Dermis blood vessel endothelial cell (primary cell): ENCODE results near the gene ADCY3. TPM values are rescaled to one million over a fixed set of nuclear protein-coding genes. Genes with fewer than 3 reads are reported as not detected.

Experiments used
- total RNA-seq: library from RNA; depleted of rRNA; stranded (reverse); fragments of >200 nt; gene quantifications from 2 replicates; pipeline ENCODE4 v1.2.3, GENCODE V29; 2014

ADCY3 gene
- total RNA-seq, 1 donor from 2014 or later: 18.2 TPM

Other genes with a start within 250 kb of the ADCY3 start
- gene PTRHD1, start 126.8 kb downstream of the ADCY3 start, total RNA-seq: 22.2 and 41.9 TPM in 2 replicates
- 11.6 and 24.9 TPM in 2 replicates for gene CENPO, start 126.8 kb downstream of the ADCY3 start, total RNA-seq
- gene DNAJC27, start 51.7 kb upstream of the ADCY3 start, total RNA-seq: 4.3 and 5.3 TPM in 2 replicates
- 1.3 and 2.0 TPM in 2 replicates for gene EFR3B, start 121.8 kb upstream of the ADCY3 start, total RNA-seq
- 2.8 and 3.2 TPM in 2 replicates for gene POMC, start 248.3 kb upstream of the ADCY3 start, total RNA-seq